ENCODE results near the gene NDUFS6. TPM values are rescaled to one million over a fixed set of nuclear protein-coding genes. Genes with fewer than 3 reads are reported as not detected.

Gene NDUFS6
- total and polyA plus RNA-seq, 2 donors (not counting 1 experiment from before 2014, with no cell fraction given) = 21.8 to 68.5 TPM

DNA sequence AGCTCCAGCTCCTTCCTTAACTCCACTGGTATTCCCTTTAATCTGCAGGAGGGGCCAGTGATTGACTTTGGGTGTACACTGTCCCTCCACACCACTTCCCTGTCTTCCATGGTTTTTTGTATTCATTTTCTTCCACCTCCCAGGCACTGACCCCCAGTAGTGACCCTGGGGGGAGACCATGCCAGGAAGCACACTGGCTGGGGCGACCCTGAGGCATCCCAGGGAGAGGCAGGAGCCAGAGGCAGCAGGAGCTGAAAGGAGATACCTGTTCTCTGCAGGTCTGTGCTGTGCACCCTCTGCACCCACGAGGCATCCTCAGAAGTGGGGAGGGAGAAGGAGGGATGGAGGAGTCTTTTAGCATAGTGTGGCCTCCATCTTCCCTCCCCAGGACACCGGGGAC is 53.9 kb downstream of the NDUFS6 start:
- Histone ChIP-seq H3K4me3 (replicated peaks in 1 of 4; ENCODE audit: control extremely low read depth in 1 of 4, insufficient read depth in 1 of 4, low read depth in 3 of 4, low read length in 4 of 4) (no peak overlapping the region), H3K27ac (ENCODE audit: insufficient read depth, low read length) (no peak overlapping the region), H3K27me3 (ENCODE audit: control insufficient read depth, insufficient read depth, low read length) (peaks cover 17% of the 10 kb centered on the region), H3K79me2 (ENCODE audit: control insufficient read depth, insufficient read depth, low read length) (no peaks in the 10 kb centered on the region), H2AFZ (ENCODE audit: low read length) (no peak overlapping the region), H3K9me3 (ENCODE audit: control insufficient read depth, insufficient read depth, low read depth, low read length) (no peaks in the 10 kb centered on the region), H4K20me1 (ENCODE audit: control insufficient read depth, extremely low read depth, insufficient read depth, low read length) (no peaks in the 10 kb centered on the region), H3K4me1 (ENCODE audit: control insufficient read depth, extremely low read depth, insufficient read depth, low read length) (no peaks in the 10 kb centered on the region), H3K4me2 (ENCODE audit: extremely low read depth, insufficient read depth, low read length) (no peak overlapping the region), H3K36me3 (ENCODE audit: control insufficient read depth, insufficient read depth, low read length) (no peaks in the 10 kb centered on the region), H3K9ac (ENCODE audit: insufficient read depth, low read length) (no peak overlapping the region)
- TF ChIP-seq, protein P1, sequence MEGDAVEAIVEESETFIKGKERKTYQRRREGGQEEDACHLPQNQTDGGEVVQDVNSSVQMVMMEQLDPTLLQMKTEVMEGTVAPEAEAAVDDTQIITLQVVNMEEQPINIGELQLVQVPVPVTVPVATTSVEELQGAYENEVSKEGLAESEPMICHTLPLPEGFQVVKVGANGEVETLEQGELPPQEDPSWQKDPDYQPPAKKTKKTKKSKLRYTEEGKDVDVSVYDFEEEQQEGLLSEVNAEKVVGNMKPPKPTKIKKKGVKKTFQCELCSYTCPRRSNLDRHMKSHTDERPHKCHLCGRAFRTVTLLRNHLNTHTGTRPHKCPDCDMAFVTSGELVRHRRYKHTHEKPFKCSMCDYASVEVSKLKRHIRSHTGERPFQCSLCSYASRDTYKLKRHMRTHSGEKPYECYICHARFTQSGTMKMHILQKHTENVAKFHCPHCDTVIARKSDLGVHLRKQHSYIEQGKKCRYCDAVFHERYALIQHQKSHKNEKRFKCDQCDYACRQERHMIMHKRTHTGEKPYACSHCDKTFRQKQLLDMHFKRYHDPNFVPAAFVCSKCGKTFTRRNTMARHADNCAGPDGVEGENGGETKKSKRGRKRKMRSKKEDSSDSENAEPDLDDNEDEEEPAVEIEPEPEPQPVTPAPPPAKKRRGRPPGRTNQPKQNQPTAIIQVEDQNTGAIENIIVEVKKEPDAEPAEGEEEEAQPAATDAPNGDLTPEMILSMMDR (conservative IDR thresholded peaks at IDR 0.05 in 1 of 2, IDR thresholded peaks at IDR 0.05 in 1 of 2; ENCODE audit: low read depth in 1 of 2, low read length in 2 of 2) = no peak
- no peak for TF ChIP-seq EZH2 (IDR thresholded peaks at IDR 0.05; ENCODE audit: low read length, missing control alignments)
- no peak for DNase-seq (ENCODE audit: low read depth in 2 of 2)

DNA sequence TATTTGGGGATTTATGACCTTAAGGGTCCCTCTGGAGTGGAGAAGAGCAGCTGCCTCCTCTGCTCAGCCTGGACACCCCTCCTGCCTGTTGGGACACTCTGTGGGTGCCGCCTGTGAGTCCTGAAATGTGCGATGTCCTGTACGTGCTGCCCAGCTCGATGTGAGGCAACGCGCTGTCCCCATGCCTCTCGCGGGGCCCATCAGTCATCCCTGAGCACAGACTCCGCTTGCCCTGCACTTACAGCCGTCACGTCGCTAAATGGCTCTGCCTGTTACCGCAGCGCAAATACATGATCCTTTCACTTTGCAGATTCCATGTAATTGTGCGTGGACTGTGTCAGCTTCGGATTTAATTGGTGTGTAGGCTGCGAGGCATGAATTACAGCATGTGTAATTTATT is 54.4 kb downstream of the NDUFS6 start:
- peaks cover 14% of the 10 kb centered on the region for H3K27me3 ChIP-seq (ENCODE audit: control insufficient read depth, insufficient read depth, low read length)

DNA sequence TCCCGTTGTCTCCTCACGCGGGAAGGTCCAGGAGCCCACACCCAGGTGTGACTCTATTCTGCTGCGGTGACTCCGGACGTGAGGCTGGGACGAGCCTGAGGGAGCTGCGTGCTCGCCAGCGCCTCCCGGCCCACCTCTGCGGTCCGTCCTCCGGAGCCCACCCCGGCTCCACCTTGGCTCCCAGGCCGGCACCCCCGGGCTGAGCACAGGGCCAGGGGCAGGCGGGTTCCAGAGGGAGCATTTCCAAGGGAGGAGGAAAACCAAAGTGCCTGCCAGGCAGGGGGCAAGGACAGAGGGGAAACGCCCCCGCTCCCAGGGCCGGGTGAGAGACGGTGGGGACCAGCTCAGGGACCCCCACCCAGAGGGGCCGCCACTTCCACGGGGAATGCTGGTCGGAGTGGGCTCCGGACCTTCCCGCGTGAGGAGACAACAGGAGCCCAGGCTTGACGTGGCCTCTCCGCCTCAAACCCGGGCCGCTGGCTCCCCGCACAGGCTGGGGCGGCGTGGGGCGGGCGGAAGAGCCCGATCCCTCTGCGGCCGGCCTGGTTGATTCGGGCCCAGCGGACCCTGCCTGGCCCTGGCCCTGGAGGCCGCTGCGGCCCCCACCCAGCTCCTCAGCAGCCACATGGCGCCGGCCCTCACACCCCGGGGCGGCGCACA is 55.5 kb downstream of the NDUFS6 start:
- DNase-seq (ENCODE audit: low read depth in 2 of 2) = no peak
- Histone ChIP-seq H3K4me2 (ENCODE audit: extremely low read depth, insufficient read depth, low read length) (no peak overlapping the region), H3K79me2 (ENCODE audit: control insufficient read depth, insufficient read depth, low read length) (no peaks in the 10 kb centered on the region), H3K4me3 (replicated peaks in 1 of 4; ENCODE audit: control extremely low read depth in 1 of 4, insufficient read depth in 1 of 4, low read depth in 3 of 4, low read length in 4 of 4) (no peak overlapping the region), H4K20me1 (ENCODE audit: control insufficient read depth, extremely low read depth, insufficient read depth, low read length) (no peaks in the 10 kb centered on the region), H3K27me3 (ENCODE audit: control insufficient read depth, insufficient read depth, low read length) (peaks cover 8% of the 10 kb centered on the region), H3K27ac (ENCODE audit: insufficient read depth, low read length) (no peak overlapping the region), H2AFZ (ENCODE audit: low read length) (no peak overlapping the region), H3K36me3 (ENCODE audit: control insufficient read depth, insufficient read depth, low read length) (no peaks in the 10 kb centered on the region), H3K9ac (ENCODE audit: insufficient read depth, low read length) (no peak overlapping the region), H3K4me1 (ENCODE audit: control insufficient read depth, extremely low read depth, insufficient read depth, low read length) (no peaks in the 10 kb centered on the region), H3K9me3 (ENCODE audit: control insufficient read depth, insufficient read depth, low read depth, low read length) (no peaks in the 10 kb centered on the region)
- TF ChIP-seq EZH2 (IDR thresholded peaks at IDR 0.05; ENCODE audit: low read length, missing control alignments) = no peak
- TF ChIP-seq, protein P1 (conservative IDR thresholded peaks at IDR 0.05 in 1 of 2, IDR thresholded peaks at IDR 0.05 in 1 of 2; ENCODE audit: low read depth in 1 of 2, low read length in 2 of 2) = no peak

More for the DNA sequence above, 54.4 kb downstream of the NDUFS6 start:
- H3K4me3 ChIP-seq (replicated peaks in 1 of 4; ENCODE audit: control extremely low read depth in 1 of 4, insufficient read depth in 1 of 4, low read depth in 3 of 4, low read length in 4 of 4) = no peak overlapping the region
- no peaks in the 10 kb centered on the region for H4K20me1 ChIP-seq (ENCODE audit: control insufficient read depth, extremely low read depth, insufficient read depth, low read length)
- no peak overlapping the region for H3K9ac ChIP-seq (ENCODE audit: insufficient read depth, low read length)
- H3K79me2 ChIP-seq (ENCODE audit: control insufficient read depth, insufficient read depth, low read length) = no peaks in the 10 kb centered on the region
- no peaks in the 10 kb centered on the region for H3K36me3 ChIP-seq (ENCODE audit: control insufficient read depth, insufficient read depth, low read length)
- no peaks in the 10 kb centered on the region for H3K9me3 ChIP-seq (ENCODE audit: control insufficient read depth, insufficient read depth, low read depth, low read length)
- no peak overlapping the region for H3K4me2 ChIP-seq (ENCODE audit: extremely low read depth, insufficient read depth, low read length)
- H2AFZ ChIP-seq (ENCODE audit: low read length) = no peak overlapping the region
- DNase-seq (ENCODE audit: low read depth in 2 of 2) = no peak
- H3K27ac ChIP-seq (ENCODE audit: insufficient read depth, low read length) = no peak overlapping the region
- no peak for TF ChIP-seq EZH2 (IDR thresholded peaks at IDR 0.05; ENCODE audit: low read length, missing control alignments)
- TF ChIP-seq, protein P1 (conservative IDR thresholded peaks at IDR 0.05 in 1 of 2, IDR thresholded peaks at IDR 0.05 in 1 of 2; ENCODE audit: low read depth in 1 of 2, low read length in 2 of 2) = no peak
- H3K4me1 ChIP-seq (ENCODE audit: control insufficient read depth, extremely low read depth, insufficient read depth, low read length) = no peaks in the 10 kb centered on the region

Measured in fibroblast of lung (primary cell).